ENCODE results near the gene ATP13A3.

The ATP13A3 gene

DNA sequence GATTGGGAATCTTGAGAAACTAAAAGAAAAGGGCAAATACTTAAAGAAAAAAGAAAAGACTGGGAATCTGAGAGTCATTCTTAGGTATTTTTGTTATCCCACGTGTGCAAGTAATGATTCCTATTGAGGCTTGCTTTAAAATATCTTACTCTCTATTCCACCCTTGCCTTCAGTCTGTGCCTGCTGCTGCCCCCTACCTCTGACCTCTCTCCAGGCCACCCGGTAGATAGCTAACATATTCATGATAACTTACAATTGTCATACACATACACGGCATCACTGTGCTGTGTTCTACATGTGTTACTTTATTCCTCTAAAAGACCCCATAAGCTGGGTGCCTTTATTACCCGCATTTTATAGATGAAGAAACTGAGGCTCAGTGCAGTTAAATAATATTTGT is 27.8 kb upstream of the ATP13A3 start:
- no peaks in the 10 kb centered on the region for H3K27me3 ChIP-seq (replicated peaks; ENCODE audit: control insufficient read depth, insufficient read depth, low read length)
- no peaks in the 10 kb centered on the region for H3K36me3 ChIP-seq (ENCODE audit: control insufficient read depth, insufficient read depth, low read length)
- TF ChIP-seq, protein P1, sequence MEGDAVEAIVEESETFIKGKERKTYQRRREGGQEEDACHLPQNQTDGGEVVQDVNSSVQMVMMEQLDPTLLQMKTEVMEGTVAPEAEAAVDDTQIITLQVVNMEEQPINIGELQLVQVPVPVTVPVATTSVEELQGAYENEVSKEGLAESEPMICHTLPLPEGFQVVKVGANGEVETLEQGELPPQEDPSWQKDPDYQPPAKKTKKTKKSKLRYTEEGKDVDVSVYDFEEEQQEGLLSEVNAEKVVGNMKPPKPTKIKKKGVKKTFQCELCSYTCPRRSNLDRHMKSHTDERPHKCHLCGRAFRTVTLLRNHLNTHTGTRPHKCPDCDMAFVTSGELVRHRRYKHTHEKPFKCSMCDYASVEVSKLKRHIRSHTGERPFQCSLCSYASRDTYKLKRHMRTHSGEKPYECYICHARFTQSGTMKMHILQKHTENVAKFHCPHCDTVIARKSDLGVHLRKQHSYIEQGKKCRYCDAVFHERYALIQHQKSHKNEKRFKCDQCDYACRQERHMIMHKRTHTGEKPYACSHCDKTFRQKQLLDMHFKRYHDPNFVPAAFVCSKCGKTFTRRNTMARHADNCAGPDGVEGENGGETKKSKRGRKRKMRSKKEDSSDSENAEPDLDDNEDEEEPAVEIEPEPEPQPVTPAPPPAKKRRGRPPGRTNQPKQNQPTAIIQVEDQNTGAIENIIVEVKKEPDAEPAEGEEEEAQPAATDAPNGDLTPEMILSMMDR (IDR thresholded peaks at IDR 0.05; ENCODE audit: insufficient read depth, low read length, poor library complexity, severe bottlenecking) = peak; percentile 30
- DNase-seq (ENCODE audit: extremely low read depth, insufficient read length) = no peak
- no peak overlapping the region for H3K4me3 ChIP-seq (replicated peaks; ENCODE audit: low read depth, low read length)

DNA sequence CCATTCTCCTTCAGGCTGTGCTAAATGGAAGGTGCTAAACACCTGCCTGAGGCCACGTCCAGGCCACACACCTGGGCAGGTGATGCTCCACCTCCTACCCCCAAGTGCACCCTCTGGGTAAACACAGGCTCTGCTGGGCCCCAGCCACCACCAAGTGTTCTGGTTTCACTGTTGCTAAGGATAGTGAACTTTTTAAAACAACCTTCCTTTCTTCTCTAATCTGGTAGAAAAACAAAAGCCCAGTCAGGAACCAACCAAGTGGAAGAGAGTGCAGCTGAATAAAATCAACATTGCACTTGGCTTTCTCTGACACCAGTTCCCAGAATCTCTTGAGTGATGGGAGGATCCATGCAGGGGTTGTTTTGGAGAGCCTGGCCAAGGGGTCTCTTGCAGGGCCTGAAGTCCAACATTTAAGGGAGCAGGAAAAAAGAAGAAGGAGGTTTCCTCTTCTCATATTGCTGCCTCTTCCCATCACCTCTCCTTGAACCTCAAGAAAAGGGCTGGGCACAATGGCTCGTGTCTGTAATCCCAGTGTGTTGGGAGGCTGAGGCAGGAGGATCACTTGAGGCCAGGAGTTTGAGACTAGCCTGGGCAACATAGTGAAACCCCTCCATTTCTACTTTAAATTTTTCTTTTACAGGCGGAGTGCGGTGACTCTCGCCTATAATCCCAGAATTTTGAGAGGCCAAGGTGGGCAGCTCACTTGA is 26.2 kb upstream of the ATP13A3 start:
- no peaks in the 10 kb centered on the region for H3K27me3 ChIP-seq (replicated peaks; ENCODE audit: control insufficient read depth, insufficient read depth, low read length)
- no peak for DNase-seq (ENCODE audit: extremely low read depth, insufficient read length)
- H3K4me3 ChIP-seq (replicated peaks; ENCODE audit: low read depth, low read length) = no peak overlapping the region
- TF ChIP-seq, protein P1 (IDR thresholded peaks at IDR 0.05; ENCODE audit: insufficient read depth, low read length, poor library complexity, severe bottlenecking) = no peak
- no peaks in the 10 kb centered on the region for H3K36me3 ChIP-seq (ENCODE audit: control insufficient read depth, insufficient read depth, low read length)

DNA sequence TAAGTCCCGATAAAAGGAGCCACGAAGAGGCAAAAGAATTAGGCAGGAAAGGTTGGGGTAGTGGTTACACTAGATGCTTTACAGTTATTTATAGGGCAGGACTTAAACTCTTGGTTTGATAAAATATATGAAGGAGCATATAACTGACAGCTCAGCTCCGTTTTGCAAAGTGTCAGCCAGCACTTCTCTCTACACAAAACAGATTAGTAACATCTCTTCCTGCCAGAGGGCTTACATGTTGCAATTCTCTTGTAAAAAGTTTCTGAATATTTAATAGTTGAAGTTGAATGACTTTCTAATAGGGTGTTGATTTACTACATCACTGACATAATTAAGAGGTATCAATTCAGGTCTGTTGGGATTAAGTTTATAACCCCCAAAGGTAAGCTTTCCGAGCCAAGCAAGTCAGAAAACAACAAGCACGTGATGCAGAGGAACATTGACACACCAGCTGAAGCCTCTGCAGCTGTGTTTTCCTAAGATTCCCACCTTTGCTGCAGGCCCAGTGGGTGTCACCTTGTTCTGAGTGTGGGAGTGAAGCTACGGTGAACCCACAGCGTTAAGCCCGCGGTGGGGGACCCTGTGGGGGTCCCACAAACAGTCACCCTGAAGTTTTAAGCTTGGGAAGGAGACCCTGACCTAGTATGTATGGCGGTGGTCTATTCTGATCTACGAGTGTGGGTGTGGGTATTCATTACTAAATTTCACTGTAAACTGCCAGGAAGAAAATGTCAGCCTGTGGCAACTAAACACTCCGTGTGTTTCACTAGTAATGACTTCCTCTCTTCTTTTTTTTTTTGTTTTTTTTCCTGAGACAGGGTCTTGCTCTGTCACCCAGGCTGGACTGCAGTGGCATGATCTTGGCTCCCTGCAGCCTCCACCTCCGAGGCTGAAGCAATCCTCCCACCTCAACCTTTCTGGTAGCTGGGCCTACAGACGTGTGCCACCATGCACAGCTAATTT is 22.0 kb upstream of the ATP13A3 start:
- TF ChIP-seq, protein P1 (IDR thresholded peaks at IDR 0.05; ENCODE audit: insufficient read depth, low read length, poor library complexity, severe bottlenecking) = no peak
- Histone ChIP-seq H3K27me3 (replicated peaks; ENCODE audit: control insufficient read depth, insufficient read depth, low read length) (no peaks in the 10 kb centered on the region), H3K36me3 (ENCODE audit: control insufficient read depth, insufficient read depth, low read length) (no peaks in the 10 kb centered on the region), H3K4me3 (replicated peaks; ENCODE audit: low read depth, low read length) (no peak overlapping the region)
- DNase-seq (ENCODE audit: extremely low read depth, insufficient read length) = no peak

DNA sequence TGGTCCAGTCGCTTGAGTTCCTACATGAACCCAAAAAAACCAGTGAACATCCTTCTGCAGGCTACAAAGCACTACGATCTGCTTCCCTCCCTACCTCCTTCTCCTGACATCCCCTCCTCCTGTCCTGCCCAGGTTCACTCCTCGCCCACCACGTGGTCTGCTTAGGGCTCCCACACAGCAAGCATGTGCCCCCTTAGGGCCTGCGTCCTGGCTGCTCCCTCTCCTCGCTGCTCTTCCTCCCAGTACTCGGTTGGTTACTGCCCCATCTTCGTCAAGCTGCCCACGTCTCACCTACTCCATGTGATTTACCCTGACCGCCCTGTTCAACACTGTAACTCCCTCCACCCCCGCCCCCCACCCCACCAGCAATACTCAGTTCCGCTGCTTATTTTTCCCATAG is 20.8 kb upstream of the ATP13A3 start:
- Histone ChIP-seq H3K27me3 (replicated peaks; ENCODE audit: control insufficient read depth, insufficient read depth, low read length) (no peaks in the 10 kb centered on the region), H3K4me3 (replicated peaks; ENCODE audit: low read depth, low read length) (no peak overlapping the region), H3K36me3 (ENCODE audit: control insufficient read depth, insufficient read depth, low read length) (no peaks in the 10 kb centered on the region)
- TF ChIP-seq, protein P1 (IDR thresholded peaks at IDR 0.05; ENCODE audit: insufficient read depth, low read length, poor library complexity, severe bottlenecking) = no peak
- DNase-seq (ENCODE audit: extremely low read depth, insufficient read length) = no peak

DNA sequence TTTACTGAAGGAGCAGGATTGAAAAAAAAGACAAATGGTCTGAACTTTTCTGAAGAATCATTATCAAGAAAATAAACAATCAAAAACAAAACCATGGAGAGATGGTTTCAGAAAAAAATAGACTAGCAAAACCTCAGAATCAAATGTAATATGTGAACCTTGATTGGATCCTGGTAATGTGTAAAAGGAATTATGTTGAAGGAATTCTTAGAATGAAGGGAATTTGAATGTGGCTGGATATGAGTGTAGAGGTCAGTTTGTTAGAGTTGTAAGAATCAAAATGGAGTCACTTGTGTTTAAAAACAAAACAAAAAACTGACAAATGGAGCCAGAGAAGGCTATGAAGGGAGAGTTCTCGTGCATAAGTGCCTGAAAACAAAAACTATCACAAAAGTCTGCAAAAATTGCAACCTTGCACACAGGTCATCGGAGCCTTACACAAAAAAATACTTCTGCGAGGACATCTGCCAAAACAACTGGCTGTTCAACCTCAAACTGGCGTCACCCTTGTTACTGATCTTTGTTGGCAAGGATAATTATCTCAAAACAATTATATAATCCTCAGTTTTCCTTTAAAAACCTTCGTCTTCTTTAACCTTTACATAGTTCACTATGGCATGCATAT is 19.1 kb upstream of the ATP13A3 start:
- DNase-seq (ENCODE audit: extremely low read depth, insufficient read length) = no peak
- TF ChIP-seq, protein P1 (IDR thresholded peaks at IDR 0.05; ENCODE audit: insufficient read depth, low read length, poor library complexity, severe bottlenecking) = no peak

More for the DNA sequence above, 19.1 kb upstream of the ATP13A3 start:
- Histone ChIP-seq H3K4me3 (replicated peaks; ENCODE audit: low read depth, low read length) (no peak overlapping the region), H3K36me3 (ENCODE audit: control insufficient read depth, insufficient read depth, low read length) (no peaks in the 10 kb centered on the region), H3K27me3 (replicated peaks; ENCODE audit: control insufficient read depth, insufficient read depth, low read length) (no peaks in the 10 kb centered on the region)

Measured in GM06990 (cell line).